ENCODE measurements around the gene RUNX1. TPM values are rescaled to one million over a fixed set of nuclear protein-coding genes. Genes with fewer than 3 reads are reported as not detected.

Gene RUNX1
- total RNA-seq, 1 donor from 2014 or later = 18.7 TPM

GRCh38 chr21:34980423-34981115 is 68.5 kb downstream of the RUNX1 start:
- no peak overlapping the region for H3K4me3 Mint-ChIP-seq (ENCODE audit: unreplicated experiment)

GRCh38 chr21:34979383-34979782 is 69.7 kb downstream of the RUNX1 start:
- TF ChIP-seq CTCF (IDR thresholded peaks at IDR 0.05; ENCODE audit: unreplicated experiment) = no peak
- Mint-ChIP-seq H3K4me3 (ENCODE audit: unreplicated experiment) (no peak overlapping the region), H3K27me3 (ENCODE audit: unreplicated experiment) (peaks cover 4% of the 10 kb centered on the region), H3K4me1 (ENCODE audit: unreplicated experiment) (peaks cover 4% of the 10 kb centered on the region), H3K27ac (ENCODE audit: unreplicated experiment) (no peak overlapping the region), H3K9me3 (ENCODE audit: unreplicated experiment) (no peaks in the 10 kb centered on the region), H3K36me3 (ENCODE audit: low read depth, unreplicated experiment) (no peaks in the 10 kb centered on the region)
- DNase-seq (ENCODE audit: low spot score) = no peak

More at GRCh38 chr21:34980423-34981115, 68.5 kb downstream of the RUNX1 start:
- Mint-ChIP-seq H3K27me3 (ENCODE audit: unreplicated experiment) (peaks cover 6% of the 10 kb centered on the region), H3K36me3 (ENCODE audit: low read depth, unreplicated experiment) (no peaks in the 10 kb centered on the region), H3K4me1 (ENCODE audit: unreplicated experiment) (peaks cover 4% of the 10 kb centered on the region), H3K27ac (ENCODE audit: unreplicated experiment) (no peak overlapping the region), H3K9me3 (ENCODE audit: unreplicated experiment) (no peaks in the 10 kb centered on the region)
- TF ChIP-seq CTCF (IDR thresholded peaks at IDR 0.05; ENCODE audit: unreplicated experiment) = no peak
- DNase-seq (ENCODE audit: low spot score) = no peak

- DNase-seq (ENCODE audit: low spot score) = no peak
- H3K36me3 Mint-ChIP-seq (ENCODE audit: low read depth, unreplicated experiment) = no peaks in the 10 kb centered on the region
- TF ChIP-seq CTCF (IDR thresholded peaks at IDR 0.05; ENCODE audit: unreplicated experiment) = no peak
- H3K27ac Mint-ChIP-seq (ENCODE audit: unreplicated experiment) = no peak overlapping the region
- H3K4me3 Mint-ChIP-seq (ENCODE audit: unreplicated experiment) = no peak overlapping the region
- no peaks in the 10 kb centered on the region for H3K4me1 Mint-ChIP-seq (ENCODE audit: unreplicated experiment)
- no peaks in the 10 kb centered on the region for H3K9me3 Mint-ChIP-seq (ENCODE audit: unreplicated experiment)
- peaks cover 1% of the 10 kb centered on the region for H3K27me3 Mint-ChIP-seq (ENCODE audit: unreplicated experiment)
These were observed 71.8 kb downstream of the RUNX1 start for GRCh38 chr21:34977333-34977732.

- H3K4me1 Mint-ChIP-seq (ENCODE audit: unreplicated experiment) = no peaks in the 10 kb centered on the region
- H3K4me3 Mint-ChIP-seq (ENCODE audit: unreplicated experiment) = no peak overlapping the region
- no peak for DNase-seq (ENCODE audit: low spot score)
- TF ChIP-seq CTCF (IDR thresholded peaks at IDR 0.05; ENCODE audit: unreplicated experiment) = no peak
- no peaks in the 10 kb centered on the region for H3K36me3 Mint-ChIP-seq (ENCODE audit: low read depth, unreplicated experiment)
- H3K9me3 Mint-ChIP-seq (ENCODE audit: unreplicated experiment) = no peaks in the 10 kb centered on the region
- no peaks in the 10 kb centered on the region for H3K27me3 Mint-ChIP-seq (ENCODE audit: unreplicated experiment)
- no peak overlapping the region for H3K27ac Mint-ChIP-seq (ENCODE audit: unreplicated experiment)
These were observed 74.7 kb downstream of the RUNX1 start for GRCh38 chr21:34974162-34974981.

GRCh38 chr21:34973685-34974084 is 75.4 kb downstream of the RUNX1 start:
- H3K4me1 Mint-ChIP-seq (ENCODE audit: unreplicated experiment) = no peaks in the 10 kb centered on the region
- DNase-seq (ENCODE audit: low spot score) = no peak
- no peak for TF ChIP-seq CTCF (IDR thresholded peaks at IDR 0.05; ENCODE audit: unreplicated experiment)
- H3K9me3 Mint-ChIP-seq (ENCODE audit: unreplicated experiment) = no peaks in the 10 kb centered on the region
- no peak overlapping the region for H3K4me3 Mint-ChIP-seq (ENCODE audit: unreplicated experiment)
- no peaks in the 10 kb centered on the region for H3K27me3 Mint-ChIP-seq (ENCODE audit: unreplicated experiment)
- no peak overlapping the region for H3K27ac Mint-ChIP-seq (ENCODE audit: unreplicated experiment)
- no peaks in the 10 kb centered on the region for H3K36me3 Mint-ChIP-seq (ENCODE audit: low read depth, unreplicated experiment)
